Ovary (tissue), 3 donors: Measurements from ENCODE around the gene CCDC63.

Experiments
- CTCF ChIP-seq, 3 donors: fragments of 450-650 bp in 2 of 3; fragments of 200-600 bp in 1 of 3; IDR thresholded peaks; one replicate each; pipeline versions ENCODE4 v1.5.1 to v1.8.0; 2016 to 2022; ENCODE audit warnings: antibody characterized with exemption in 3 of 3, mild to moderate bottlenecking in 1 of 3
- EP300 ChIP-seq: sonication (generic); formaldehyde crosslinking; IDR thresholded peaks from one replicate; pipeline ENCODE4 v1.6.1; 2017; ENCODE audit warnings: antibody characterized with exemption
- POLR2A ChIP-seq: fragments of 450-650 bp; IDR thresholded peaks from one replicate; pipeline ENCODE4 v1.6.1; 2017; ENCODE audit warnings: antibody characterized with exemption, mild to moderate bottlenecking, moderate library complexity
- donor health status: DM: no; HTN: no; CAD: no.

GRCh38 chr12:110943373-110943772 is 96.6 kb downstream of the CCDC63 start:
- TF ChIP-seq EP300 (no peak), CTCF (IDR thresholded peaks at IDR 0.05) (no peak), POLR2A (no peak)
